Thyroid gland (tissue), 4 donors: Measurements from ENCODE around the gene TTC39B. TPM values are rescaled to one million over a fixed set of nuclear protein-coding genes. Genes with fewer than 3 reads are reported as not detected.

Experiments
- DNase-seq, 2 donors: peaks; one replicate each; pipeline ENCODE4 v3.0.0-alpha.2; 2019
- H3K27ac ChIP-seq, 3 donors: fragments of 200-600 bp; sonication (generic); 1 replicate in 2 of 3; 2 replicates in 1 of 3; pipeline ENCODE4 v1.5.1; 2016 to 2019; ENCODE audit warnings: mild to moderate bottlenecking in 1 of 3, moderate library complexity in 1 of 3
- H3K27me3 ChIP-seq: fragments of 200-600 bp; sonication (generic); one replicate; pipeline ENCODE4 v1.5.1; 2019
- H3K36me3 ChIP-seq, 2 donors: fragments of 200-600 bp; sonication (generic); one replicate each; pipeline ENCODE4 v1.5.1; 2016 to 2019
- H3K4me1 ChIP-seq, 2 donors: fragments of 200-600 bp; sonication (generic); one replicate each; pipeline ENCODE4 v1.5.1; 2017 to 2019
- H3K4me3 ChIP-seq, 3 donors: fragments of 200-600 bp; sonication (generic); replicated peaks in 1 of 3; 1 replicate in 2 of 3; 2 replicates in 1 of 3; pipeline ENCODE4 v1.5.1; 2016; ENCODE audit warnings: mild to moderate bottlenecking in 1 of 3
- H3K9me3 ChIP-seq: fragments of 200-600 bp; sonication (generic); one replicate; pipeline ENCODE4 v1.5.1; 2017
- POLR2A ChIP-seq, 2 donors: fragments of 450-650 bp; IDR thresholded peaks; one replicate each; pipeline ENCODE4 v1.6.1; 2017; ENCODE audit warnings: antibody characterized with exemption in 2 of 2, mild to moderate bottlenecking in 2 of 2, moderate library complexity in 1 of 2
- WGBS, 2 donors: methylation state at CpG; one replicate each; pipeline ENCODE4 v1.1.5; 2017; 5-methylcytosine and 5-hydroxymethylcytosine counted together
- intact Hi-C: fragments of 100-400 bp; cut with DNase I; formaldehyde crosslinking; loops from one replicate; pipeline ENCODE4 v1.15.1; 2023
- total RNA-seq, 4 donors: library from RNA; depleted of rRNA; stranded (reverse); fragments of >200 nt; gene quantifications; one replicate each; pipeline ENCODE4 v1.2.3, GENCODE V29; 2016
- TF ChIP-seq, protein P1 (sequence below), 6 experiments: fragments of 200-600 bp in 3 of 6; fragments of 450-650 bp in 3 of 6; sonication (generic) in 3 of 6; IDR thresholded peaks; one replicate each; pipeline ENCODE4 v1.5.1; 2016 to 2019; ENCODE audit warnings: antibody characterized with exemption in 6 of 6, mild to moderate bottlenecking in 2 of 6, inconsistent platforms in 1 of 6, moderate library complexity in 1 of 6

Gene TTC39B
- total RNA-seq, 4 donors from 2014 or later = 10.3 to 18.7 (median 11.3) TPM

DNA sequence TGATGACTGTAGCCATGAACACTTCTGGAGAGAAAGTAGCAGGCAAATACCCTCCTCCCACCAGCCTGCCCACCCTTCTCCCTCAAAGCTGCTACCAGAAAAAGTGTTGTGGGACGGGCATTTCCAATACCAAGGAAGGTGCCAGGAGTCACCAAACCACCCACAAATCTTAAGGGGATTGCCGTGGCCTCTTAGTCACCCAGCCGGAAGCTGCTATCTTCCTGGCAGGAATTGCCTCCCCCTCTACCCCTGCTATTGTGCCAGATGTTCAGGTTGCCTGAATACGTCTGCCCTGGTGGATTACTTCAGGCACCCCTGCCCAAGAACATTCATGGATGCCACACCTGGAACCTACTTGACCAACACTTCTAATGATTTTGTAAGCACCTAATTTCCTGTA is 156.1 kb downstream of the TTC39B start:
- WGBS, 2 donors = 86 to 90% methylated on average over 4 of the region's 4 CpGs

DNA sequence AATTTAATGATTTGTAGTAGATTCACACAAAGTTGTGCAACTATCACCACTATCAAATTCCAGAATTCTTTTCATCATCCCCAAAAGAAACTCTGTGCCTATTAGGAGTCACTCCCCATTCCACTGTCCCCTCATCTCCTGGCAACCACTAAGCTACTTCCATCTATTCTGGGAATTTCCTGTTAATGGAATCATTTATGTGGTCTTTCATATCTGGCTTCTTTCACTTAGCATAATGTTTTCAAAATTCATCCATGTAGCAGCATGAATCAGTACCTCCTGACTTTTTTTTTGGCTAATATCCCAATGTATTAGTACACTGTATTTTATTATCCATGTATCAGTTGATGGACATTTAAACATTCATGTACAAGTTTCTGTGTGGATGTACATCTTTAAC is 157.6 kb downstream of the TTC39B start:
- H3K4me3 ChIP-seq = no peak overlapping the region
- no peaks in the 10 kb centered on the region for H3K9me3 ChIP-seq
- no peaks in the 10 kb centered on the region for H3K27me3 ChIP-seq
- TF ChIP-seq, protein P1, sequence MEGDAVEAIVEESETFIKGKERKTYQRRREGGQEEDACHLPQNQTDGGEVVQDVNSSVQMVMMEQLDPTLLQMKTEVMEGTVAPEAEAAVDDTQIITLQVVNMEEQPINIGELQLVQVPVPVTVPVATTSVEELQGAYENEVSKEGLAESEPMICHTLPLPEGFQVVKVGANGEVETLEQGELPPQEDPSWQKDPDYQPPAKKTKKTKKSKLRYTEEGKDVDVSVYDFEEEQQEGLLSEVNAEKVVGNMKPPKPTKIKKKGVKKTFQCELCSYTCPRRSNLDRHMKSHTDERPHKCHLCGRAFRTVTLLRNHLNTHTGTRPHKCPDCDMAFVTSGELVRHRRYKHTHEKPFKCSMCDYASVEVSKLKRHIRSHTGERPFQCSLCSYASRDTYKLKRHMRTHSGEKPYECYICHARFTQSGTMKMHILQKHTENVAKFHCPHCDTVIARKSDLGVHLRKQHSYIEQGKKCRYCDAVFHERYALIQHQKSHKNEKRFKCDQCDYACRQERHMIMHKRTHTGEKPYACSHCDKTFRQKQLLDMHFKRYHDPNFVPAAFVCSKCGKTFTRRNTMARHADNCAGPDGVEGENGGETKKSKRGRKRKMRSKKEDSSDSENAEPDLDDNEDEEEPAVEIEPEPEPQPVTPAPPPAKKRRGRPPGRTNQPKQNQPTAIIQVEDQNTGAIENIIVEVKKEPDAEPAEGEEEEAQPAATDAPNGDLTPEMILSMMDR (IDR thresholded peaks at IDR 0.05) = no peak
- no peak for TF ChIP-seq POLR2A (IDR thresholded peaks at IDR 0.05)
- no peaks in the 10 kb centered on the region for H3K4me1 ChIP-seq
- no peaks in the 10 kb centered on the region for H3K36me3 ChIP-seq
- intact Hi-C loops = no loop called here
- no peak for DNase-seq
- H3K27ac ChIP-seq = no peak overlapping the region

More for the DNA sequence above, 156.1 kb downstream of the TTC39B start:
- Histone ChIP-seq H3K9me3 (no peaks in the 10 kb centered on the region), H3K4me1 (peaks cover 2 to 7% of the 10 kb centered on the region in 2 donors), H3K4me3 (no peak overlapping the region), H3K27me3 (no peaks in the 10 kb centered on the region), H3K27ac (no peak overlapping the region), H3K36me3 (no peaks in the 10 kb centered on the region)
- TF ChIP-seq, protein P1 (IDR thresholded peaks at IDR 0.05) = no peak
- no peak for TF ChIP-seq POLR2A (IDR thresholded peaks at IDR 0.05)
- intact Hi-C loops = no loop called here
- DNase-seq = no peak

DNA sequence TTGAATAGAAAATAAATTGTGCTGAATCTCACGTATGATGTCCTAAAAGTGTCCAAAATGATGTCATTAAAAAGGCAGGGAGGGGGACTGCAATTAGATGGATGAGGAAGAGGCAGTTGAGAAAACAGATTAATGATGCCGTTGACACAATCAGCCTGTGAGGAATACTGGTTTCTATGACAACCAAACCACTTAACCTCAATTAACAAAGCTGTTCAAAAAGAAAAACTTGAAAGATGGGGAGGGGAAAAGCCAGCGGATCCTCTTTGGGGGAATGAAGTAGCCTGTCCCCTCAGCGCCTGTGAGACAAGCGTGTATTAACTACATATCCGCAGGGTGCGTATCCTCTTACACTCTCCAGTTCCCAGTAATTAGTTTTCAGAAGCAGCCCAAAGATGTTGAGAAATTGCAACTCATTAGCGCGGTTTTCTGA is 160.7 kb downstream of the TTC39B start:
- H3K4me3 ChIP-seq = no peak overlapping the region
- no peaks in the 10 kb centered on the region for H3K9me3 ChIP-seq
- 75 to 80% methylated on average over 9 of the region's 9 CpGs for WGBS, 2 donors
- TF ChIP-seq POLR2A (IDR thresholded peaks at IDR 0.05) = no peak
- TF ChIP-seq, protein P1 (IDR thresholded peaks at IDR 0.05) = no peak
- DNase-seq = no peak
- no peaks in the 10 kb centered on the region for H3K27me3 ChIP-seq
- no peak overlapping the region for H3K27ac ChIP-seq
- H3K36me3 ChIP-seq = no peaks in the 10 kb centered on the region
- intact Hi-C loops = no loop called here
- H3K4me1 ChIP-seq = no peaks in the 10 kb centered on the region

DNA sequence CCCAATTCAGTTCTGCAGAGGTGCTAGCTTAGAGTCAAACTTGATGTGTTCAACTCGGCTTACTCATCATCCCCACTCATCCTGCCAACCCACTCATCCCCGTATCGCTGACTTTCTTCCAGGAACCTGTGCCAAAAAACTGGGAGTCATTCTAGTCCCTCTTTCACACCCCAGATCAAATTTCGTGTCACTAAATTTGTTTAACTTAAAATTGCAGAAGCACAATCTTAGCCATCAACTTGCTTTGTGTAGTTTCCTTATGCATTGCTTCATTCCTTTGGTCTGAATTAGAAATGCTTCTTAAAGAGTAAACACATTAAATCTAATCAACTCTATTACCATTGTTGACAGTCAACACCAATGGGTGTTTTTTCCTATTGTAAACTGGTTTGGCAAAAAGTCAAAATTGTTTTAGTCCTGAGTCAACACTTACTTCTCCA is 162.4 kb downstream of the TTC39B start:
- 16 to 18% methylated on average over 4 of the region's 4 CpGs for WGBS, 2 donors
- Histone ChIP-seq H3K27ac (no peak overlapping the region), H3K4me1 (no peaks in the 10 kb centered on the region), H3K4me3 (no peak overlapping the region), H3K36me3 (no peaks in the 10 kb centered on the region), H3K9me3 (no peaks in the 10 kb centered on the region), H3K27me3 (no peaks in the 10 kb centered on the region)
- TF ChIP-seq POLR2A (IDR thresholded peaks at IDR 0.05) = no peak
- TF ChIP-seq, protein P1 (IDR thresholded peaks at IDR 0.05) = no peak
- DNase-seq = no peak
- intact Hi-C loops = no loop called here

DNA sequence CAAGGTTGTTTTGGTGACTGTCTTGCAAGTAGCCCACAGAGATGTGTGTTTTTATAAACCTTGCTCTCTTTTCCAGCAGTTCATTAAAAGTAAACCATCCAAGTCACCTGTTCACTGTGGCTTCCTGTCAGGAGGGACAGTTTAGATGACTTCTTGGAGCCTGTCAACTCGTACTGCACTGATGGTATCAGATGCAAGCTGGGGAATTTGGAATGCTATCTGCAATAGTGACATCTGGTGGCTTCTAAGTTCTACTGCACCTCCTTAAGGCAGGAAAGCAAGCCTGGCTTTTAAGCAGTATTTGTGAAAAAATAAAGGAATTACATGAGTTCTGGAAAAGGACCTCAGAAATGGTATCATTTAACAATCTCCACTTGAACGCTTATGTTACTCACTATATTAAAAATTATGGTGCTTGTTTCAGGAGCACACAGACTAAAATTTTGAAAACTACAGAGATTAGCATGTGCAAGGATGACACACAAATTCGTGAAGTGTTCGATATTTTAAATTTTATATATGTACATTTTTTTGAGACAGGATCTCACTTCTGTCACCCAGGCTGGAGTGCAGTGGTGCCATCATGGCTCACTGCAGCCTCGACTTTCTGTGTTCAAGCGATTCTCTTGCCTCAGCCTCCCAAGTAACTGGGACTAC is 164.0 kb downstream of the TTC39B start:
- Histone ChIP-seq H3K27ac (no peak overlapping the region), H3K4me3 (no peak overlapping the region), H3K9me3 (no peaks in the 10 kb centered on the region), H3K4me1 (no peaks in the 10 kb centered on the region), H3K27me3 (no peaks in the 10 kb centered on the region), H3K36me3 (no peaks in the 10 kb centered on the region)
- no peak for DNase-seq
- 61 to 66% methylated on average over 6 of the region's 6 CpGs for WGBS, 2 donors
- intact Hi-C loops = no loop called here
- no peak for TF ChIP-seq POLR2A (IDR thresholded peaks at IDR 0.05)
- TF ChIP-seq, protein P1 (IDR thresholded peaks at IDR 0.05) = peak; percentile 23 to 88 (median 60)
